H9 (cell line): ENCODE data around the gene EDDM13. TPM values are rescaled to one million over a fixed set of nuclear protein-coding genes. Genes with fewer than 3 reads are reported as not detected.

Experiments used
- DNase-seq: peaks from one replicate; pipeline ENCODE4 v3.0.0-alpha.2; 2017
- H2AFZ ChIP-seq: one replicate; pipeline ENCODE4 v1.6.1; 2013; ENCODE audit warnings: mild to moderate bottlenecking, low read length, control low read depth, moderate library complexity
- H2AK5ac ChIP-seq: 2 replicates; pipeline ENCODE4 v1.6.1; 2013; ENCODE audit warnings: low read length, control low read depth, mixed read lengths; ENCODE audit not compliant: insufficient read length
- H2BK120ac ChIP-seq: one replicate; pipeline ENCODE4 v1.6.1; 2013; ENCODE audit warnings: low read depth, mild to moderate bottlenecking, low read length, control low read depth, inconsistent platforms; ENCODE audit not compliant: poor library complexity, severe bottlenecking
- H2BK12ac ChIP-seq: 2 replicates; pipeline ENCODE4 v1.6.1; 2013; ENCODE audit warnings: low read length, control low read depth, mixed read lengths, low read depth; ENCODE audit not compliant: insufficient read length
- H2BK15ac ChIP-seq: 2 replicates; pipeline ENCODE4 v1.6.1; 2013; ENCODE audit warnings: low read depth, low read length, control low read depth
- H2BK20ac ChIP-seq: one replicate; pipeline ENCODE4 v1.6.1; 2013; ENCODE audit warnings: low read depth, mild to moderate bottlenecking, low read length, control low read depth, inconsistent platforms; ENCODE audit not compliant: poor library complexity, severe bottlenecking
- H2BK5ac ChIP-seq: 2 replicates; pipeline ENCODE4 v1.6.1; 2013; ENCODE audit warnings: low read length, control low read depth, mixed read lengths; ENCODE audit not compliant: insufficient read length
- H3K14ac ChIP-seq: 2 replicates; pipeline ENCODE4 v1.6.1; 2013; ENCODE audit warnings: low read length, control low read depth; ENCODE audit not compliant: insufficient read depth
- H3K18ac ChIP-seq: 2 replicates; pipeline ENCODE4 v1.6.1; 2013; ENCODE audit warnings: low read depth, mild to moderate bottlenecking, mixed read lengths, low read length, control low read depth; ENCODE audit not compliant: insufficient read length
- H3K23ac ChIP-seq: 2 replicates; pipeline ENCODE4 v1.6.1; 2013; ENCODE audit warnings: low read length, control low read depth, mixed read lengths, low read depth; ENCODE audit not compliant: insufficient read length
- H3K23me2 ChIP-seq: 2 replicates; pipeline ENCODE4 v1.6.1; 2013; ENCODE audit warnings: low read depth, mild to moderate bottlenecking, mixed read lengths, low read length, control low read depth; ENCODE audit not compliant: insufficient read length, poor library complexity, severe bottlenecking
- H3K27ac ChIP-seq: 2 replicates; pipeline ENCODE4 v1.5.1; 2013; ENCODE audit warnings: low read length, control low read depth, mixed read lengths, low read depth; ENCODE audit not compliant: insufficient read length
- H3K27me3 ChIP-seq: 2 replicates; pipeline ENCODE4 v1.6.1; 2013; ENCODE audit warnings: low read length, control low read depth, inconsistent platforms; ENCODE audit not compliant: insufficient read depth
- H3K4ac ChIP-seq: 2 replicates; pipeline ENCODE4 v1.6.1; 2013; ENCODE audit warnings: low read depth, mild to moderate bottlenecking, control low read depth, inconsistent platforms, low read length, moderate library complexity
- H3K4me1 ChIP-seq: 2 replicates; pipeline ENCODE4 v1.6.1; 2013; ENCODE audit warnings: low read length, control low read depth, inconsistent platforms; ENCODE audit not compliant: insufficient read depth
- H3K4me2 ChIP-seq: 2 replicates; pipeline ENCODE4 v1.6.1; 2013; ENCODE audit warnings: low read length, control low read depth, mixed read lengths; ENCODE audit not compliant: insufficient read length, insufficient read depth
- H3K56ac ChIP-seq: 2 replicates; pipeline ENCODE4 v1.6.1; 2013; ENCODE audit warnings: low read depth, mild to moderate bottlenecking, mixed read lengths, low read length, control low read depth; ENCODE audit not compliant: insufficient read length
- H3K79me1 ChIP-seq: 2 replicates; pipeline ENCODE4 v1.6.1; 2013; ENCODE audit warnings: low read depth, mild to moderate bottlenecking, moderate library complexity, low read length, control low read depth, inconsistent platforms; ENCODE audit not compliant: insufficient read depth, poor library complexity, severe bottlenecking
- H3K79me2 ChIP-seq: 2 replicates; pipeline ENCODE4 v1.6.1; 2013; ENCODE audit warnings: low read length, control low read depth, inconsistent platforms; ENCODE audit not compliant: insufficient read depth
- H3K9ac ChIP-seq: 2 replicates; pipeline ENCODE4 v1.6.1; 2013; ENCODE audit warnings: low read length, control low read depth, mixed read lengths; ENCODE audit not compliant: insufficient read length; ENCODE audit errors: extremely low read depth
- H3K9me3 ChIP-seq: one replicate; pipeline ENCODE4 v1.6.1; 2013; ENCODE audit warnings: low read depth, low read length, inconsistent platforms; ENCODE audit not compliant: control insufficient read depth
- H3T11ph ChIP-seq: one replicate; pipeline ENCODE4 v1.6.1; 2013; ENCODE audit warnings: mild to moderate bottlenecking, low read length, control low read depth, inconsistent platforms
- H4K20me1 ChIP-seq: one replicate; pipeline ENCODE4 v1.6.1; 2013; ENCODE audit not compliant: control insufficient read depth, insufficient read length, insufficient read depth
- H4K5ac ChIP-seq: 2 replicates; pipeline ENCODE4 v1.6.1; 2013; ENCODE audit warnings: low read depth, mild to moderate bottlenecking, mixed read lengths, low read length, control low read depth; ENCODE audit not compliant: insufficient read length
- H4K8ac ChIP-seq: replicated peaks from 2 replicates; pipeline ENCODE4 v1.6.1; 2013; ENCODE audit warnings: low read length, control low read depth, mixed read lengths, low read depth; ENCODE audit not compliant: insufficient read length
- H4K91ac ChIP-seq: 2 replicates; pipeline ENCODE4 v1.6.1; 2013; ENCODE audit warnings: low read depth, mild to moderate bottlenecking, moderate library complexity, mixed read lengths, low read length, control low read depth; ENCODE audit not compliant: insufficient read length
- H3K27ac Mint-ChIP-seq, 3 experiments: 2 replicates in 2 of 3; 3 replicates in 1 of 3; pipeline ENCODE4 v1.8.0; 2020 to 2021; ENCODE audit warnings: mixed read lengths in 3 of 3, mild to moderate bottlenecking in 1 of 3, moderate library complexity in 1 of 3
- H3K27me3 Mint-ChIP-seq: 2 replicates; pipeline ENCODE4 v1.8.0; 2021; ENCODE audit warnings: low read depth, mild to moderate bottlenecking, moderate library complexity, mixed read lengths
- H3K36me3 Mint-ChIP-seq, 3 experiments: 2 replicates in 2 of 3; 3 replicates in 1 of 3; pipeline ENCODE4 v1.8.0; 2020 to 2021; ENCODE audit warnings: low read depth in 3 of 3, mixed read lengths in 3 of 3; ENCODE audit not compliant: insufficient read depth in 1 of 3
- H3K4me1 Mint-ChIP-seq, 2 experiments: 2 replicates each; pipeline ENCODE4 v1.8.0; 2020; ENCODE audit warnings: mixed read lengths in 2 of 2
- H3K4me3 Mint-ChIP-seq, 2 experiments: 2 replicates in 1 of 2; 3 replicates in 1 of 2; pipeline ENCODE4 v1.8.0; 2020 to 2021; ENCODE audit warnings: mild to moderate bottlenecking in 2 of 2, mixed read lengths in 2 of 2, moderate library complexity in 1 of 2
- H3K9me3 Mint-ChIP-seq, 2 experiments: 2 replicates in 1 of 2; 3 replicates in 1 of 2; pipeline ENCODE4 v1.8.0; 2020; ENCODE audit warnings: mild to moderate bottlenecking in 2 of 2, mixed read lengths in 2 of 2, moderate library complexity in 1 of 2
- CTCF ChIP-seq: fragments of 200-600 bp; sonication (generic); conservative IDR thresholded peaks from 3 replicates; pipeline ENCODE4 v1.8.0; 2021; ENCODE audit warnings: antibody characterized with exemption, mild to moderate bottlenecking
- WGBS: extraction: QIAGEN DNeasy Blood & Tissue Kit; methylation state at CpG from one replicate; pipeline ENCODE4 v1.1.7; 2013; ENCODE audit warnings: missing lambda C conversion rate, low lambda C conversion rate, mixed read lengths; ENCODE audit not compliant: insufficient read length; ENCODE audit errors: extremely low coverage; 5-methylcytosine and 5-hydroxymethylcytosine counted together
- total RNA-seq: library from RNA; stranded (reverse); gene quantifications from 2 replicates; pipeline ENCODE4 v1.2.1, GENCODE V29; 2021

EDDM13 gene
- total RNA-seq, 1 experiment from 2014 or later, result not detected

- Histone ChIP-seq H3K27me3 (no peaks in the 10 kb centered on the region), H2BK12ac (no peak overlapping the region), H3K18ac (no peak overlapping the region), H3K27ac (no peak overlapping the region), H4K8ac (no peak overlapping the region), H3K23ac (no peak overlapping the region), H2AFZ (no peak overlapping the region), H2BK120ac (no peak overlapping the region), H3K56ac (no peak overlapping the region), H3T11ph (no peak overlapping the region), H4K91ac (no peak overlapping the region), H3K4ac (no peak overlapping the region), H2BK15ac (no peak overlapping the region), H4K5ac (no peak overlapping the region), H3K79me2 (no peaks in the 10 kb centered on the region; the same call in 1 of the 2 replicates), H3K9ac (no peak overlapping the region), H3K4me2 (no peak overlapping the region), H3K23me2 (no peaks in the 10 kb centered on the region), H2AK5ac (no peak overlapping the region), H3K4me1 (no peaks in the 10 kb centered on the region), H4K20me1 (no peaks in the 10 kb centered on the region), H3K9me3 (no peaks in the 10 kb centered on the region), H3K79me1 (no peaks in the 10 kb centered on the region), H3K14ac (no peak overlapping the region), H2BK5ac (no peak overlapping the region), H2BK20ac (no peak overlapping the region)
- no peak for DNase-seq
- no CpG with 5 or more reads among the region's 6 CpGs for WGBS
- no peak for TF ChIP-seq CTCF
- Mint-ChIP-seq H3K36me3 (peaks cover 0 to 4% (median 0%) of the 10 kb centered on the region in 3 experiments; a peak in 2 of 7 replicates), H3K27me3 (no peaks in the 10 kb centered on the region; the same call in none of the 2 replicates), H3K27ac (peak overlapping the region in 1 of 3 experiments; percentile 37; a peak in 1 of 7 replicates), H3K9me3 (peaks cover 8 to 43% of the 10 kb centered on the region in 2 experiments; a peak in 4 of 5 replicates), H3K4me1 (no peaks in the 10 kb centered on the region), H3K4me3 (no peak overlapping the region; a peak in 1 of 5 replicates)
Measured at GRCh38 chr19:56273563-56274117, 1.1 kb downstream of the EDDM13 start.
